ENCODE results near the gene RAET1G. TPM values are rescaled to one million over a fixed set of nuclear protein-coding genes. Genes with fewer than 3 reads are reported as not detected.
"Not testable (repeated sequence)": the region's sequence is repeated elsewhere in the genome, so short reads cannot be mapped to it uniquely, and the experiment has no call there.

Gene RAET1G
- total RNA-seq, 4 donors from 2014 or later = 0.34 to 5.5 (median 4.5) TPM; not detected in 1

GRCh38 chr6:149933461-149933860 is 10.5 kb upstream of the RAET1G start:
- no peak for TF ChIP-seq POLR2A (IDR thresholded peaks at IDR 0.05)
- TF ChIP-seq CTCF (IDR thresholded peaks at IDR 0.05) = no peak
- 41 to 44% methylated on average over 3 of the region's 3 CpGs for WGBS, 2 donors
- peak in 1 of 2 donors; percentile 60 for DNase-seq (ENCODE audit: low spot score in 2 of 2)
- no peak overlapping the region for H3K4me3 ChIP-seq (ENCODE audit: low read depth, poor library complexity, severe bottlenecking)
- intact Hi-C loops (cut with DNase I; ENCODE audit: low total_unique reads) = loop anchor here (5.0 kb wide), 1 partner anchor 84 kb away; no protein-coding TSS in a partner anchor

- TF ChIP-seq CTCF (IDR thresholded peaks at IDR 0.05) (no peak), POLR2A (IDR thresholded peaks at IDR 0.05) (no peak)
- DNase-seq (ENCODE audit: low spot score in 2 of 2) = peak in 1 of 2 donors; percentile 65
- H3K4me3 ChIP-seq (ENCODE audit: low read depth, poor library complexity, severe bottlenecking) = no peak overlapping the region
- WGBS, 2 donors = 50 to 70% methylated on average over 5 of the region's 5 CpGs
- intact Hi-C loops (cut with DNase I; ENCODE audit: low total_unique reads) = loop anchor here (5.0 kb wide), 1 partner anchor 84 kb away; no protein-coding TSS in a partner anchor
These were observed 10.1 kb upstream of the RAET1G start for GRCh38 chr6:149933036-149933435.

- peak in 1 of 2 donors; percentile 31 for DNase-seq (ENCODE audit: low spot score in 2 of 2)
- intact Hi-C loops (cut with DNase I; ENCODE audit: low total_unique reads) = loop anchor here (5.0 kb wide), 1 partner anchor 86 kb away; no protein-coding TSS in a partner anchor
- TF ChIP-seq POLR2A (IDR thresholded peaks at IDR 0.05) = no peak
- no peak for TF ChIP-seq CTCF (IDR thresholded peaks at IDR 0.05)
- 71 to 81% methylated on average over 6 of the region's 6 CpGs for WGBS, 2 donors
- H3K4me3 ChIP-seq (ENCODE audit: low read depth, poor library complexity, severe bottlenecking) = no peak overlapping the region
These were observed 8.6 kb upstream of the RAET1G start for GRCh38 chr6:149931501-149931900.

- DNase-seq (ENCODE audit: low spot score in 2 of 2) = peak in 1 of 2 donors; percentile 67
- H3K4me3 ChIP-seq (ENCODE audit: low read depth, poor library complexity, severe bottlenecking) = no peak overlapping the region
- 17 to 22% methylated on average over 3 of the region's 3 CpGs for WGBS, 2 donors
- intact Hi-C loops (cut with DNase I; ENCODE audit: low total_unique reads) = loop anchor here (5.0 kb wide), 1 partner anchor 1047 kb away; no protein-coding TSS in a partner anchor
- TF ChIP-seq CTCF (IDR thresholded peaks at IDR 0.05) = no peak
- TF ChIP-seq POLR2A (IDR thresholded peaks at IDR 0.05) = no peak
These were observed 6.5 kb upstream of the RAET1G start for GRCh38 chr6:149929422-149929821.

- 82 to 89% methylated on average over 4 of the region's 4 CpGs for WGBS, 2 donors
- intact Hi-C loops (cut with DNase I; ENCODE audit: low total_unique reads) = loop anchor here (5.0 kb wide), 1 partner anchor 1045 kb away; no protein-coding TSS in a partner anchor
These were observed 4.1 kb upstream of the RAET1G start for GRCh38 chr6:149927025-149927424.

GRCh38 chr6:149925974-149926777 is 3.3 kb upstream of the RAET1G start:
- peak overlapping the region; percentile 11 for H3K4me3 ChIP-seq (ENCODE audit: low read depth, poor library complexity, severe bottlenecking)
- TF ChIP-seq POLR2A (IDR thresholded peaks at IDR 0.05) (no peak), CTCF (IDR thresholded peaks at IDR 0.05) (peak in 1 of 3 donors; percentile 97)
- intact Hi-C loops (cut with DNase I; ENCODE audit: low total_unique reads) = loop anchor here (1.0 to 5.0 kb wide), 2 partner anchors 91 to 1044 kb away; no protein-coding TSS in a partner anchor
- WGBS, 2 donors = 2 to 3% methylated on average over 31 of the region's 31 CpGs
- DNase-seq (ENCODE audit: low spot score in 2 of 2) = peak; percentile 93 to 98

More at GRCh38 chr6:149927025-149927424, 4.1 kb upstream of the RAET1G start:
- peak in 1 of 2 donors; percentile 25 for DNase-seq (ENCODE audit: low spot score in 2 of 2)
- not testable (repeated sequence) for H3K4me3 ChIP-seq (ENCODE audit: low read depth, poor library complexity, severe bottlenecking)

All from lower leg skin (tissue), 4 donors.